ENCODE measurements around the gene DIS3L2.

DNA sequence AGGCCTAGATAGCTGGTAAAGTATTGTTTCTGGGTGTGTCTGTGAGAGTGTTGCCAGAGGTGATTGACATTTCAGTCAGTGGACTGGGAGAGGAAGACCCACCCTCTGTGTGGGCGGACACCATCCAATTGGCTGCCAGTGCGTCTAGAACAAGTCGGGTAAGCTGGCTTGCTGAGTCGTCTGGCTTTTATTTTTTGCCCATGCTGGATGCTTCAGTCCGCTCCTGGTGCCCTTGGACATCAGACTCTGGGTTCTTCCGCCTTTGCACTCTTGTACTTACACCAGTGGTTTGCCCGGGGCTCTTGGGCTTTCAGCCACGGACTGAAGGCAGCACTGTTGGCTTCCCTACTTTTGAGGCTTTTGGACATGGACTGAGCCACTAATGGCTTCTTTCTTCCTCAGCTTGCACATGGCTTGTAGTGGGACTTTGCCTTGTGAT is 24.3 kb downstream of the DIS3L2 start:
- TF ChIP-seq POLR2A (IDR thresholded peaks at IDR 0.05; ENCODE audit: low read depth) (no peak), CTCF (IDR thresholded peaks at IDR 0.05) (no peak), EP300 (IDR thresholded peaks at IDR 0.05) (no peak)

All from esophagus muscularis mucosa (tissue), 4 donors.